Measurements from ENCODE around the gene MON1A. TPM values are rescaled to one million over a fixed set of nuclear protein-coding genes. Genes with fewer than 3 reads are reported as not detected.

The MON1A gene
- total and polyA plus RNA-seq, 2 experiments from 2014 or later, result 6.4 to 12.1 TPM

GRCh38 chr3:49911611-49912010 is 18.0 kb downstream of the MON1A start:
- peaks cover 22% of the 10 kb centered on the region for H3F3A ChIP-seq (replicated peaks; ENCODE audit: low read depth)
- no peak overlapping the region for H3K4me2 ChIP-seq
- H4K20me1 ChIP-seq (replicated peaks; ENCODE audit: insufficient read depth), result no peaks in the 10 kb centered on the region; the same call in 1 of the 2 replicates
- Mint-ChIP-seq H3K27me3 (ENCODE audit: insufficient read depth, low read depth, poor library complexity) (peaks cover 22% of the 10 kb centered on the region), H3K4me1 (peaks cover 32% of the 10 kb centered on the region), H3K36me3 (ENCODE audit: low read depth) (no peaks in the 10 kb centered on the region; the same call in 2 of the 3 replicates), H3K4me3 (no peak overlapping the region), H3K9me3 (no peaks in the 10 kb centered on the region), H3K27ac (no peak overlapping the region)
- ATAC-seq (no peak), DNase-seq (ENCODE audit: low spot score) (no peak)
- H3K36me3 ChIP-seq (ENCODE audit: insufficient read depth), result no peaks in the 10 kb centered on the region
- H3K4me1 ChIP-seq (ENCODE audit: insufficient read depth), result peaks cover 17% of the 10 kb centered on the region
- H3K27me3 ChIP-seq (ENCODE audit: insufficient read depth), result peaks cover 11% of the 10 kb centered on the region; the same call in 1 of the 2 replicates
- no peak overlapping the region for H2AFZ ChIP-seq
- TF ChIP-seq JUNB (IDR thresholded peaks at IDR 0.05; ENCODE audit: unreplicated experiment), result no peak
- TF ChIP-seq ZNF331 (CRISPR knock-in tag; IDR thresholded peaks at IDR 0.05; ENCODE audit: low read depth), result no peak
- no peak for TF ChIP-seq EZH2phosphoT487 (IDR thresholded peaks at IDR 0.05; ENCODE audit: unreplicated experiment)
- no peak for TF ChIP-seq ZNF462 (CRISPR knock-in tag; IDR thresholded peaks at IDR 0.05)
- no peak for TF ChIP-seq CREB1 (CRISPR knock-in tag; IDR thresholded peaks at IDR 0.05; ENCODE audit: low read depth)
- TF ChIP-seq STAT1 (IDR thresholded peaks at IDR 0.05; ENCODE audit: unreplicated experiment), result no peak
- no peak overlapping the region for H3K4me3 ChIP-seq
- no peaks in the 10 kb centered on the region for H3K79me2 ChIP-seq (replicated peaks; ENCODE audit: insufficient read depth)
- no peak overlapping the region for H3K27ac ChIP-seq (ENCODE audit: low read depth)
- no peaks in the 10 kb centered on the region for H3K9me2 ChIP-seq (ENCODE audit: insufficient read depth)

- H3K4me3 ChIP-seq, result peak overlapping the region; percentile 56
- no peak for DNase-seq (ENCODE audit: low spot score)
- H3K4me1 ChIP-seq (ENCODE audit: insufficient read depth), result peaks cover 23% of the 10 kb centered on the region
- H3K27me3 Mint-ChIP-seq (ENCODE audit: insufficient read depth, low read depth, poor library complexity), result peaks cover 24% of the 10 kb centered on the region
- H3K27ac Mint-ChIP-seq, result no peak overlapping the region
- no peaks in the 10 kb centered on the region for H3K9me2 ChIP-seq (ENCODE audit: insufficient read depth)
- H3K36me3 Mint-ChIP-seq (ENCODE audit: low read depth), result no peaks in the 10 kb centered on the region; the same call in 2 of the 3 replicates
- H3K27me3 ChIP-seq (ENCODE audit: insufficient read depth), result peaks cover 11% of the 10 kb centered on the region; the same call in 1 of the 2 replicates
- H3K36me3 ChIP-seq (ENCODE audit: insufficient read depth), result no peaks in the 10 kb centered on the region
- H3K4me3 Mint-ChIP-seq, result peak overlapping the region; percentile 61
- no peak overlapping the region for H3K27ac ChIP-seq (ENCODE audit: low read depth)
- TF ChIP-seq NANOG (IDR thresholded peaks at IDR 0.05; ENCODE audit: borderline replicate concordance) (no peak), ETS1 (IDR thresholded peaks at IDR 0.05) (no peak), POLR2AphosphoS5 (IDR thresholded peaks at IDR 0.05; ENCODE audit: low read depth) (no peak), EZH2phosphoT487 (IDR thresholded peaks at IDR 0.05; ENCODE audit: unreplicated experiment) (no peak)
- no peaks in the 10 kb centered on the region for H3K79me2 ChIP-seq (replicated peaks; ENCODE audit: insufficient read depth)
- H3K9me3 Mint-ChIP-seq, result no peaks in the 10 kb centered on the region
- ATAC-seq, result no peak
- peaks cover 22% of the 10 kb centered on the region for H3F3A ChIP-seq (replicated peaks; ENCODE audit: low read depth)
- no peaks in the 10 kb centered on the region; the same call in 1 of the 2 replicates for H4K20me1 ChIP-seq (replicated peaks; ENCODE audit: insufficient read depth)
- H3K4me1 Mint-ChIP-seq, result peaks cover 37% of the 10 kb centered on the region
- H3K4me2 ChIP-seq, result peak overlapping the region; percentile 85
- H2AFZ ChIP-seq, result no peak overlapping the region
These were observed 18.5 kb downstream of the MON1A start for GRCh38 chr3:49911124-49911420.

Data from GM23338 (cell line).